Common myeloid progenitor, CD34-positive (primary cell): ENCODE measurements around the gene SLC45A1.

Experiments
- CTCF ChIA-PET: fragments of 350-600 bp; sonication (Branson Sonifier 250); formaldehyde crosslinking; loops from one replicate; lab custom pipeline; 2021; ENCODE audit warnings: antibody characterized with exemption; lab: Charles Lee
- POLR2A ChIA-PET: fragments of 350-600 bp; sonication (Branson Sonifier 250); formaldehyde crosslinking; loops from one replicate; lab custom pipeline; 2021; ENCODE audit warnings: antibody characterized with exemption; lab: Charles Lee
- DNase-seq, 3 donors: peaks; one replicate each; pipeline versions ENCODE4 v3.0.0 to v3.0.0-alpha.2; 2013
- H3K27ac ChIP-seq, 2 experiments: 1 replicate in 1 of 2; 2 replicates in 1 of 2; pipeline ENCODE4 v1.7.0; 2013; ENCODE audit warnings: inconsistent platforms in 2 of 2, low read length in 2 of 2, mild to moderate bottlenecking in 2 of 2, low read depth in 1 of 2, moderate library complexity in 1 of 2; ENCODE audit not compliant: severe bottlenecking in 2 of 2, insufficient read depth in 1 of 2, poor library complexity in 1 of 2
- H3K27me3 ChIP-seq, 5 experiments: replicated peaks in 2 of 5; 1 replicate in 3 of 5; 2 replicates in 2 of 5; pipeline versions ENCODE4 v1.6.1 to v1.7.0; 2013; ENCODE audit warnings: low read length in 4 of 5, mild to moderate bottlenecking in 2 of 5, moderate library complexity in 2 of 5, inconsistent platforms in 1 of 5; ENCODE audit not compliant: insufficient read depth in 5 of 5, control insufficient read depth in 4 of 5
- H3K36me3 ChIP-seq, 4 experiments: 1 replicate in 2 of 4; 2 replicates in 2 of 4; pipeline versions ENCODE4 v1.6.1 to v1.7.0; 2013; ENCODE audit warnings: low read length in 3 of 4, control low read depth in 1 of 4, mild to moderate bottlenecking in 1 of 4; ENCODE audit not compliant: control insufficient read depth in 4 of 4, insufficient read depth in 4 of 4
- H3K4me1 ChIP-seq, 4 experiments: 1 replicate in 3 of 4; 2 replicates in 1 of 4; pipeline versions ENCODE4 v1.6.1 to v1.7.1; 2013; ENCODE audit warnings: low read length in 3 of 4, mild to moderate bottlenecking in 3 of 4, control low read depth in 1 of 4, inconsistent platforms in 1 of 4, moderate library complexity in 1 of 4; ENCODE audit not compliant: control insufficient read depth in 4 of 4, insufficient read depth in 4 of 4; ENCODE audit errors: control extremely low read depth in 1 of 4
- H3K4me3 ChIP-seq, 7 experiments: 1 replicate in 4 of 7; 2 replicates in 3 of 7; pipeline versions ENCODE4 v1.5.1 to v1.7.0; 2013; ENCODE audit warnings: mild to moderate bottlenecking in 7 of 7, low read length in 6 of 7, moderate library complexity in 6 of 7, inconsistent platforms in 2 of 7, low read depth in 2 of 7, control low read depth in 1 of 7; ENCODE audit not compliant: insufficient read depth in 4 of 7, control insufficient read depth in 1 of 7; ENCODE audit errors: extremely low read depth in 1 of 7
- H3K9me3 ChIP-seq, 5 experiments: 1 replicate in 4 of 5; 2 replicates in 1 of 5; pipeline versions ENCODE4 v1.6.1 to v1.7.1; 2013; ENCODE audit warnings: low read length in 4 of 5, mild to moderate bottlenecking in 2 of 5, inconsistent platforms in 1 of 5, low read depth in 1 of 5, moderate library complexity in 1 of 5; ENCODE audit not compliant: control insufficient read depth in 4 of 5, insufficient read depth in 2 of 5; ENCODE audit errors: control extremely low read depth in 1 of 5
- WGBS: methylation state at CpG from one replicate; pipeline ENCODE4 v1.1.5; 2013; ENCODE audit not compliant: insufficient coverage; 5-methylcytosine and 5-hydroxymethylcytosine counted together

The SLC45A1 gene

GRCh38 chr1:8382608-8383505, 64.9 kb downstream of the SLC45A1 start:
- POLR2A ChIA-PET = interaction anchor here (0.6 to 1.0 kb wide), 3 partner anchors 14 to 132 kb away, joined by 3 to 4 read pairs (median 3); no protein-coding TSS in a partner anchor
- Histone ChIP-seq H3K4me3 (peak overlapping the region in 4 of 7 experiments; percentile 5 to 49 (median 30)), H3K9me3 (no peaks in the 10 kb centered on the region), H3K36me3 (peaks cover 0 to 39% (median 10%) of the 10 kb centered on the region in 4 experiments), H3K27me3 (no peaks in the 10 kb centered on the region), H3K27ac (peak overlapping the region in 1 of 2 experiments; percentile 35), H3K4me1 (peaks cover 22 to 54% (median 43%) of the 10 kb centered on the region in 4 experiments)
- 48% methylated on average over 12 of the region's 15 CpGs for WGBS
- peak; percentile 19 to 62 (median 59) for DNase-seq
- CTCF ChIA-PET = interaction anchor here (0.7 to 3.1 kb wide), 6 partner anchors 11 to 344 kb away, joined by 3 to 10 read pairs (median 3); no protein-coding TSS in a partner anchor

DNA sequence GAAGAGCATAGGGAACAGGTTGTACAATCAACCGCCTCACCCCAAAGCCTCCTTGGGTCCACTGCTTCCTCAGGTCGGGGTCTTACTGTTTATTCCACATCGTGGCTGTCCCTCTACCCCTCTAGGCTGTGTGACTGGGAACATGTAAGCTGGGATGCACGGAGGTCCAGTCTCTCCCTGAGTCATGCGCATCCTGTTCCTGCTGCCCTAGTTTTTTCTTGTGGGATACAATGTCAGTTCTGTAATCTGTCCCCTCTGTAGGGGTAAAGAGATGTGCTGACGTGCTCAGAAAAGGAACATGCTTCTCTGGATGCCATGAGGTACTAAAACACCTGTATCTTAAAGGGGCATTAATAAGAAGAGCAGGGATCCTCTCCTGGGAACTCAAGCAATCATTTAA, 66.2 kb downstream of the SLC45A1 start:
- peaks cover 16 to 43% (median 33%) of the 10 kb centered on the region in 4 experiments for H3K4me1 ChIP-seq
- H3K4me3 ChIP-seq = no peak overlapping the region
- no peaks in the 10 kb centered on the region for H3K9me3 ChIP-seq
- H3K27ac ChIP-seq = no peak overlapping the region
- peaks cover 2 to 41% (median 9%) of the 10 kb centered on the region in 4 experiments for H3K36me3 ChIP-seq
- CTCF ChIA-PET = interaction anchor here (0.6 to 3.1 kb wide), 4 partner anchors 9 to 343 kb away, joined by 3 to 10 read pairs (median 4); no protein-coding TSS in a partner anchor
- POLR2A ChIA-PET = no interaction called here
- no peak for DNase-seq
- 91% methylated on average over 6 of the region's 6 CpGs for WGBS
- H3K27me3 ChIP-seq = no peaks in the 10 kb centered on the region

DNA sequence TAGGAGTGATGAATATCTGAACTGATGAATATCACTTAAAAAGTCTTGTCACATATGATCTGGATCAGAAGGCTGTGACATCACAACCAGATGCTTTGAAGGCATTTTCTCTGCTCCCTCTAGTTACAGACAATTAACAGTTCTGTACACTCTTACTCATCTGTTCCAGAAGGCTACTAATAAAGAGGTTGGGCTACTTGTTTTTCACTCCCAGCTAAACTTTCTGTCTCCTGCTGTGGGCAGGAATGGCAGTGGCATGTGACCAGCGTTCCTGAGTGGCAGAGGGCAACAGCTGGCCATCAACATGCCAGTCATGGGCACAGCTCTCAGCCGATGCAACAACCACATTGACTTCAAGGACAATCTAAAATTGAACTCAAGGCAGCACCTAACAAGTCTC, 66.7 kb downstream of the SLC45A1 start:
- no peaks in the 10 kb centered on the region for H3K9me3 ChIP-seq
- H3K27me3 ChIP-seq = no peaks in the 10 kb centered on the region
- CTCF ChIA-PET = interaction anchor here (0.6 to 3.1 kb wide), 2 partner anchors 161 to 342 kb away, joined by 3 to 10 read pairs; no protein-coding TSS in a partner anchor
- POLR2A ChIA-PET = no interaction called here
- H3K36me3 ChIP-seq = peaks cover 6 to 46% (median 10%) of the 10 kb centered on the region in 4 experiments
- DNase-seq = no peak
- H3K4me1 ChIP-seq = peaks cover 16 to 38% (median 28%) of the 10 kb centered on the region in 4 experiments
- H3K4me3 ChIP-seq = no peak overlapping the region
- H3K27ac ChIP-seq = no peak overlapping the region
- WGBS = 81% methylated on average over 2 of the region's 2 CpGs

DNA sequence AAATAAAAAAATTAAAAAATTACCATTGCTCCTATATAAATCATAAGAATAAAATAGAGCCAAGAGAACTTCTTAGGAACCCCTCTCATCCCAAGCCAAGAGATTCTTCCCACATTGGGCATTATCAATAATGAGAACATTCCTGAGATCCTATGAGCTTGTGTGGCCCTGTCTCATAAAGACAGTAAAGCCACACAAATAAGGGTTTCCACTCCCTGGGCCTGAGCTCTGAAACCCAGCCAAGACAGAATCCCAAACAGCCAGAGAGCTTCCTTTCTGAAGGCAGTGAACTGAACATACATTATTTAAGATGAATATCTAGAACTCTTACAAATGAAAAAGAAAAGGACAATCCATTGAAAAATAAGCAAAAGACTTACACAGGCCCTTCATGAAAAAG, 68.3 kb downstream of the SLC45A1 start:
- H3K4me3 ChIP-seq = no peak overlapping the region
- peaks cover 6 to 44% (median 11%) of the 10 kb centered on the region in 4 experiments for H3K36me3 ChIP-seq
- H3K27ac ChIP-seq = no peak overlapping the region
- H3K9me3 ChIP-seq = no peaks in the 10 kb centered on the region
- no peak for DNase-seq
- ChIA-PET CTCF (interaction anchor here (0.9 to 2.7 kb wide), 6 partner anchors 9 to 32 kb away, joined by 3 to 11 read pairs (median 3); no protein-coding TSS in a partner anchor), POLR2A (interaction anchor here (0.5 to 0.6 kb wide), 2 partner anchors 242 to 1828 kb away, joined by 3 read pairs; no protein-coding TSS in a partner anchor)
- peaks cover 16 to 45% (median 35%) of the 10 kb centered on the region in 4 experiments for H3K4me1 ChIP-seq
- no peaks in the 10 kb centered on the region for H3K27me3 ChIP-seq

DNA sequence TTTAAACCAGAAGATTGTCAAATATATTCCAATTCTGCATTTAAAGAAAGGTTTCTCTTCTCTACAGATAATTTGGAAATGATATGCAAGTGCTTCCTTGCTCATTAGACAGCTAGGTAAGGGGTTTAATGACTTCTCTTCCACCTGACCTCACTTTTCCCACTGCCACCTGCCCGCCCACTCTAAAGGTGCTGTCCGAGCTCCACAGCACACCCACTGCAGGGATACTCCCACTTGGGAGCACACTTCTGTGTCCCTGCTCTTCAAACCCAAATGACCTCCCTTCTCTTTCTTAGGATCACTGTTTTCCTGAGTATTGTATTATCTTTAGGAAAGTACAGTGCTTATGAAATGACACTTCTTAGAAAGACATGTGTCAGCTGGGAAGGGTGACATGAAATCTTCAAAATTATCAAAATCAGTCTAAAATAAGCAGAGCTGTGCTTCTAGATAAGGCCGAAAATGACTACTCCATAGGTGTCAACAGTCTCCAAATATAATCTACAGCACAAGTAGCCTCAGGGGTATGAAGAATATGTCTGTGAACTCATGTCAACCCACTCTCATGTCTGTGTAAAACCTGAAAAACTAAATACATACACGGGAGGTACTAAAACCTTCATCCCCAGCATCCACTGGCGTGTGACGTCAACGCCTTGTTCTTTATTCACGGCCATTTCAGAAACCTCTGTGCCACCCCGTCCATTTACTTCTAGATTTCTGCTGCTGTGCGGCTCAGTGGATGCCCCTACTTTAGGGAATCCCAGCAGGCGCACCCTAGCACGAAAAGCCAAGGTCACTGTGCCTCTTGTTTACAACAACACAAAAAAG, 71.0 kb downstream of the SLC45A1 start:
- ChIA-PET CTCF (interaction anchor here (1.2 to 2.7 kb wide), 2 partner anchors 10 to 12 kb away, joined by 3 to 11 read pairs; no protein-coding TSS in a partner anchor), POLR2A (no interaction called here)
- DNase-seq = no peak
- Histone ChIP-seq H3K4me1 (peaks cover 3 to 26% (median 17%) of the 10 kb centered on the region in 4 experiments), H3K36me3 (peaks cover 7 to 46% (median 12%) of the 10 kb centered on the region in 4 experiments), H3K27me3 (no peaks in the 10 kb centered on the region), H3K4me3 (no peak overlapping the region), H3K27ac (no peak overlapping the region), H3K9me3 (no peaks in the 10 kb centered on the region)
- 98% methylated on average over 11 of the region's 12 CpGs for WGBS

GRCh38 chr1:8389958-8390535, 72.1 kb downstream of the SLC45A1 start:
- no peak for DNase-seq
- no peaks in the 10 kb centered on the region for H3K9me3 ChIP-seq
- WGBS = 87% methylated on average over 4 of the region's 7 CpGs
- POLR2A ChIA-PET = no interaction called here
- H3K36me3 ChIP-seq = peaks cover 5 to 41% (median 10%) of the 10 kb centered on the region in 4 experiments
- H3K27ac ChIP-seq = no peak overlapping the region
- no peak overlapping the region for H3K4me3 ChIP-seq
- no peaks in the 10 kb centered on the region for H3K27me3 ChIP-seq
- CTCF ChIA-PET = interaction anchor here (1.2 kb wide), 1 partner anchor 11 kb away, joined by 3 read pairs; no protein-coding TSS in a partner anchor
- peaks cover 3 to 23% (median 12%) of the 10 kb centered on the region in 4 experiments for H3K4me1 ChIP-seq
